Measurements from ENCODE around the gene ARHGEF7. TPM values are rescaled to one million over a fixed set of nuclear protein-coding genes. Genes with fewer than 3 reads are reported as not detected.

The ARHGEF7 gene
- total and polyA plus RNA-seq, 2 experiments from 2014 or later = 23.6 to 58.9 TPM

DNA sequence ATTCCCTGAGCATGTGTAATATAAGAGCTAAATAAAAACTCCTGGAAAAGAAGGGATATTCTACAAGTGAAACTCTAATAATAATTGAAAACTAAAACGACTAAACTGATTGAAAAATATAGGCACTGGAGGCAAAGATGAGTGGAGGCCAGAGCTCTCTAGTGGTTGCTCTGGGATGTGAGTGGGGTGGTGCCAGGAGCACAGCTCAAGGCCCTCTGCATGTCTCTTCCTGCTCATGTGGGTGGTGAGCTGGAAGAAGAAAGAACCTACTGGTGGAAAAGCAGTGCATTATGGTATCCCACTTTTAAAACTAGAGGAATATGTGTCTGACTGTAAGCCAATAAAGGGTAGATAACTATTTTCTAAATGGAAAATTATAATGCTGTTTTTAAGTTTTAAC lies 15.8 kb upstream of the ARHGEF7 start:
- H3F3A ChIP-seq (replicated peaks; ENCODE audit: low read depth) = no peaks in the 10 kb centered on the region
- no peak overlapping the region for H3K4me2 ChIP-seq
- DNase-seq (ENCODE audit: low spot score) (no peak), ATAC-seq (peak; percentile 34; the same call in 1 of the 3 replicates)
- H3K36me3 ChIP-seq (ENCODE audit: insufficient read depth) = no peaks in the 10 kb centered on the region
- no peak overlapping the region for H2AFZ ChIP-seq
- no peaks in the 10 kb centered on the region for H4K20me1 ChIP-seq (replicated peaks; ENCODE audit: insufficient read depth)
- no peaks in the 10 kb centered on the region for H3K4me1 ChIP-seq (ENCODE audit: insufficient read depth)
- no peak overlapping the region for H3K27ac ChIP-seq (ENCODE audit: low read depth)
- no peaks in the 10 kb centered on the region for H3K9me2 ChIP-seq (ENCODE audit: insufficient read depth)
- H3K27me3 ChIP-seq (ENCODE audit: insufficient read depth) = no peaks in the 10 kb centered on the region
- no peak overlapping the region for H3K4me3 ChIP-seq
- Mint-ChIP-seq H3K4me1 (no peaks in the 10 kb centered on the region; the same call in 2 of the 3 replicates), H3K9me3 (no peaks in the 10 kb centered on the region; the same call in 2 of the 3 replicates), H3K36me3 (ENCODE audit: low read depth) (no peaks in the 10 kb centered on the region), H3K27ac (no peak overlapping the region), H3K27me3 (ENCODE audit: insufficient read depth, low read depth, poor library complexity) (peaks cover 3% of the 10 kb centered on the region), H3K4me3 (no peak overlapping the region)
- no peak for TF ChIP-seq JUNB (IDR thresholded peaks at IDR 0.05; ENCODE audit: unreplicated experiment)
- no peak for TF ChIP-seq CTCF (conservative IDR thresholded peaks at IDR 0.05; ENCODE audit: low read depth in 2 of 2)
- TF ChIP-seq ZNF462 (CRISPR knock-in tag; IDR thresholded peaks at IDR 0.05) = no peak
- no peak for TF ChIP-seq POLR2AphosphoS5 (IDR thresholded peaks at IDR 0.05; ENCODE audit: low read depth)
- TF ChIP-seq EZH2 (IDR thresholded peaks at IDR 0.05; ENCODE audit: low read depth, unreplicated experiment) = no peak
- H3K79me2 ChIP-seq (replicated peaks; ENCODE audit: insufficient read depth) = no peaks in the 10 kb centered on the region

Data from GM23338 (cell line).